Hematopoietic multipotent progenitor cell treated with erythropoietin and hydrocortisone succinate and interleukin-3 and kit ligand, for 8 days (in vitro differentiated cells): ENCODE results near the gene LELP1.

Source experiments
- DNase-seq: peaks from one replicate; pipeline ENCODE4 v3.0.0-alpha.2; 2015

LELP1 gene

GRCh38 chr1:153229076-153229829 is 26.0 kb downstream of the LELP1 start:
- DNase-seq, result peak; percentile 39

- no peak for DNase-seq
Measured at GRCh38 chr1:153231363-153231762, 28.1 kb downstream of the LELP1 start.

GRCh38 chr1:153231785-153232184 is 28.6 kb downstream of the LELP1 start:
- DNase-seq, result no peak

GRCh38 chr1:153232553-153232952 is 29.3 kb downstream of the LELP1 start:
- no peak for DNase-seq

GRCh38 chr1:153233448-153233847 is 30.2 kb downstream of the LELP1 start:
- no peak for DNase-seq

- no peak for DNase-seq
Measured at GRCh38 chr1:153238527-153238926, 35.3 kb downstream of the LELP1 start.

- DNase-seq, result no peak
Measured at GRCh38 chr1:153242160-153242559, 38.9 kb downstream of the LELP1 start.

GRCh38 chr1:153245466-153245865 is 42.2 kb downstream of the LELP1 start:
- DNase-seq, result no peak

GRCh38 chr1:153246018-153246417 is 42.8 kb downstream of the LELP1 start:
- DNase-seq, result no peak

GRCh38 chr1:153246825-153247224 is 43.6 kb downstream of the LELP1 start:
- no peak for DNase-seq

- no peak for DNase-seq
Measured at GRCh38 chr1:153248176-153248879, 45.1 kb downstream of the LELP1 start.

GRCh38 chr1:153250166-153250565 is 46.9 kb downstream of the LELP1 start:
- no peak for DNase-seq

GRCh38 chr1:153251087-153251486 is 47.9 kb downstream of the LELP1 start:
- DNase-seq, result no peak

GRCh38 chr1:153251562-153251961 is 48.3 kb downstream of the LELP1 start:
- DNase-seq, result no peak

- no peak for DNase-seq
Measured at GRCh38 chr1:153251988-153252387, 48.8 kb downstream of the LELP1 start.

GRCh38 chr1:153253076-153253475 is 49.8 kb downstream of the LELP1 start:
- DNase-seq, result no peak

GRCh38 chr1:153253693-153254092 is 50.5 kb downstream of the LELP1 start:
- DNase-seq, result no peak
